HG02885 (cell line): ENCODE data around the gene ADGRV1.
A peak's percentile ranks its signal among the peaks of the same experiment; 100 is the strongest.

ENCODE experiments used
- ATAC-seq: cut with Tn5 transposase; IDR thresholded peaks from one replicate; pipeline ENCODE4 v1.9.1; 2021; ENCODE audit warnings: mild to moderate bottlenecking; ENCODE audit not compliant: unreplicated experiment, poor library complexity

Gene ADGRV1

DNA sequence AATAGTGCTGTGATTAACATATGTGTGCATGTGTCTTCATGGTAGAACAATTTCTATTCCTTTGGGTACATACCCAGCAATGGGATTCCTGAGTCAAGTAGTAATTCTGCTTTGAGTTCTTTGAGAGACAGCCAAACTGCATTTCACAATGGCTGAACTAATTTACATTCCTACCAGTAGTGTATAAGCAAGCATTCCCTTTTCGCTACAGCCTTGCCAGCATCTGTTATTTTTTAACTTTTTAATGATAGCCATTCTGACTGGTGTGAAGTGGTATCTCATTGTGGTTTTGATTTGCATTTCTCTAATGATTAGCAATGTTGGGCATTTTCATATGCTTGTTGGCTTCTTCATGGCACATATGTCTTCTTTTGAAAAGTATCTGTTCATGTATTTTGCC lies 516.0 kb downstream of the ADGRV1 start:
- ATAC-seq, result no peak

- ATAC-seq, result no peak
Observed at GRCh38 chr5:91076138-91076537, 517.5 kb downstream of the ADGRV1 start.

DNA sequence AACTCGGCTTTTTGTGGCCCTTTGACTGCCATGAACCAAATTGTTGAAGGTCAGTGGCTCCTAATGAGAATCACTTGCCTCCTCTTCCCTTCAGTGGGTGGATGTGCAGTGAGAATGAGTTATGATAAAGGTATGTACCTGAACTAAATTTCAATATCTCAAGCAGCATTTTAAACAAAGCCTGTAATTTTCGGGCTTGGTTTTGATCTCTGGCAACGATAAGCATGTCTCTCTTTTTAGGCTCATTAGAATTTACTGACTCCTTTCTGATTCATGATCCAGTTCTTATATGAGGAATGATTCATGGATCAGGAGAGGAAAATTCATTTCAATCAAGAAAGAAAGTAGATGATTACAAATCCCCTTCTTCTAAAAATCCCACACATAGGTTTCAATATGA lies 519.0 kb downstream of the ADGRV1 start:
- ATAC-seq, result no peak

DNA sequence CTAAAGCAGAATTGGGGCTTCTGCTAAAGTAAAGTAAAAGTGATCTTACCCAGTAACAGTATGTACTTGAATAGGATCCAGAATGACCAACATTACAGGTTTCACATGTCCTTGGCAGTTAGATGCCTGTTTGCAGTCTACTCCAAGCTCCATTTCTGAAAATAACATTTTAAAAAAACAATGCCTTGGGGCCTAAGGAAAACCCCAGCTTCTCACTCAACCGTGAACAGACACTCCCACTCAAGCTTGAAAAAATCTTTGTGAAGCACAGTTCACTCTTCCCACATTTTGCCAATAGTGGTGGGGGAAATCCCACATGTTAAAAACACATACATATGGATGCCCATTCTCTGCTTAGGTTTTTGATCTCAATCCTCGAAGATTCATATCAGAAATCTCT lies 520.4 kb downstream of the ADGRV1 start:
- ATAC-seq, result peak; percentile 52

DNA sequence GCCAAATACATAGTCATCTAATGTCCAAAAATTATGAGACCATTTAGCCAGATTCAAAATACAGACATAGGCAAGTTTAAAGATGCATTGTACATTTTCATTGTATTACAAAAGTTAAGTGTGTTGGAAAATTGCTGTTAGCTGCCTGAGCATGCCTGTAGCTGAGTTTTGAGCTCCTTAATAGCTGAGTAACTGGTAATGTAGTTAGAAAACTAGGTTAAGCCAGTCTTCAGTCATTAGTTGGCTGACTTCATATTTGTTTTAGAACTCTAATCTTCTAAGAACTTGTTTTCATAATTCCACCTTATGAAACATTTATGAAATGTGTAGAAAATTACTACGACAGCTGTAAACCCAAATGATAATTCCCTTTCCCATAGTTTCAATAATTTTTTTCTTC lies 531.2 kb downstream of the ADGRV1 start:
- ATAC-seq, result no peak

- no peak for ATAC-seq
Observed at GRCh38 chr5:91090995-91091394, 532.4 kb downstream of the ADGRV1 start.

- no peak for ATAC-seq
Observed at GRCh38 chr5:91091471-91092234, 533.1 kb downstream of the ADGRV1 start.

DNA sequence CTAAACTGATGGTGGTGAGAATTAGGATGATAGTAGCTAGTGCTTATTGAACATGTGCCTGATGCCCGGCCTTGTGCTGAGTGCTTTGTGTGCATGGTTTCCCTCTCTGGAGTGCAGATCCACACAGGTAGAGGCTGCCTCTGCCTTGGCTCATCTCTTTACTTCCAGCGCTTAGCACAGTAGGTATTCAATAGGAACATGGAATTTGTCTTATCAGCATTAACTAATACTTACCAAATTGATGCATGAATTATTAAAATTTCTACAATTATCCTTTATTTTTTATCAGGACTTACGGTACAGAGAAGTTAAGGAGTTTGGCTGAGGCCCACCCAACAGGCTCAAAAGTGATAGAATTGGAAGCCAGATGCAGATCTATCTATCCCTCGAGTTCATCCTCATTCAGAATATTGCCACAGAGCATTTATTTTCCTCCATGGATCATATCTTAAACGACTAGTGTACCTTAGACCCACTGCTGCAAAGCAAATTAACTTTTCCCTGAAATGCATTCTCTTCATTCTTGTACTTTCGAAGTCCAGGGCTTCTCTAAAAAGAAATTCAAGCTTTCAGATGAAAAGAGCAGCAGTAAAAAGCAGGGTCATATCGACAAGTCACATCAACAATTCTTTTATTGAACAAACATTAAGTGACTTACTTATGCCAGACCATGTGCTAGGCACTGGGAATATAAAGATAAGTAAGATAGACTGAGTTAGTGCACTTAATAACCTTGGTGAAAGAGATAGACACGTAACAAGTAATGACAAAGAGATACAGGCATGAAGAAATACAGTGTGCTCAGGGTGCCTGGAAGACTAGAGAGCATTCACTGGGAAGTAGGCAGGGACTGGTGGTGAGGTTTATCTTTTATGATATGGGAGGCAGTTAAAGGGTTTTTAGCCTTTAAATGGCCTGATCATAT lies 534.5 kb downstream of the ADGRV1 start:
- no peak for ATAC-seq

GRCh38 chr5:91095313-91095712 lies 536.7 kb downstream of the ADGRV1 start:
- ATAC-seq, result no peak

DNA sequence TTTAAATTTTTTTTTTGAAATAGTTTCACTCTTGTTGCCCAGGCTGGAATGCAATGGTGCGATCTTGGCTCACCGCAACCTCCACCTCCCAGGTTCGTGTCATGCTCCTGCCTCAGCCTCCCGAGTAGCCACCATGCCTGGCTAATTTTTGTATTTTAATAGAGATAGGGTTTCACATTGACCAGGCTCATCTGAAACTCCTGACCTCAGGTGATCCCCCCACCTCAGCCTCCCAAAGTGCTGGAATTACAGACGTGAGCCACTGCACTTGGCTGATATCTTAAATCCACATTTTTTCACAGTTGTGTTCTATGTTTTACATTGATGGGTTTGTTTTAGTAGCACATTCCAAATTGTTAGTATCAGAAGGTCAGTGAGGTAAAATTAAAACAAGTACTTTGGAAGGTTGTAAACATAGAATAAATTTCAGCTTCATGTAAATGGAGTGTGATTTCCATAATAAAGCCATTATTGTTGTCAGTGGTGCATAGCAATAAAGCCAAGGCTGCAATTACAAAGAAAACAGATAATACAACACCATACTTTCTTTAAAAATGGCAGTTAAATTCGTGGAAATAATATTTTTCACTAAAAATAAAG lies 537.3 kb downstream of the ADGRV1 start:
- ATAC-seq, result no peak

DNA sequence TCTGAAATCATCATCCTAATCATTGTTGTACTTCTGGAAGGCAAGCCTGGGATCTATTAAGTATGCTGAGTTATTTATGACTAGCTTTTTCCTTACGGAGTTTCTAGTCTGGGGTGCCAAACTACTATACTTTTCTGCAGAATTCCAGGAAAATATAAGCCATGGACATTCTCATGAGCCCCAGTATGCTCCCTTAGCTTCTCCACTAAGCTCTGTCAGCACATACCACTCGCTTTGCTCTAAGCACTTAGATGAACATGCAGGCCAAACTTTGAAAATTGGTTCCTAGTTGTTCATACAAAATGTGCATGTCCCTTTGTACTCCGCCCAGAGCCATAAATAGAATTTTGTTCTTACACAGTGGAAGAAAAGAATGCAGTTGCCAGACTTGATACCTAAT lies 539.9 kb downstream of the ADGRV1 start:
- no peak for ATAC-seq

DNA sequence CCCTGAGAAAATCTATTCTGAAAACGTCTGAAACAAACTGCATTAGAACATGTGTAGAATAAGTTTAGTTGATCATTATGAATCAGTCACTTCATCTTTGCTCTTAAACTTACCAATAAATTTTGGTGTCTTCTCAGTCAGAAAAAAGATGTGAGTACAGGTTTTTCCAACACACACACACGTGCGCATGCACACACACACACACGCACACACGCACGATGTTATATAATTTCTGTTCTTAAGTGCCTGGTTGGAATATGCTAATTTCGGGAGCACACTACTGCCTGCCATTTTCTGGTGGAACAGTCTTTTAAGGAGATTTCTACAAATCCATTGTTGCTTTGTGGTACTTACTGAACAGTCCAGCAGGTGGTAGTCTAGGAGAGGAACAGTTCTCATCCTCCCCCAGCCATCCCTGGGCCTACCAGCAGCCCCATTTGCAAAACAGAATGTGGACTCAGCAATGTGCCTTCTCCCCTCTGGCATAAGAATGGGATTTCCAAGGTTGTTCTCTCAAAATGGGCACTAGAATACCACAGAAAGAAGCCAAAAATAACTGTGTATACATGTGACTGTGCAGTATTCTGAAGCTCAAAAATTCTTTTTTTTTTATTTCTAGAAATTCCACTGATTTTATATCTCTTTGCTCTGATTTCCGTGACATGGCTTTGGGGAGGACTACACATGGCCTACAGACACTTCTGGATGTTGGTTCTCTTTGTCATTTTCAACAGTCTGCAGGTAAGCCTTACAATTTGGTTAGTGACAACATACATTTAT lies 543.2 kb downstream of the ADGRV1 start:
- peak; percentile 99 for ATAC-seq

DNA sequence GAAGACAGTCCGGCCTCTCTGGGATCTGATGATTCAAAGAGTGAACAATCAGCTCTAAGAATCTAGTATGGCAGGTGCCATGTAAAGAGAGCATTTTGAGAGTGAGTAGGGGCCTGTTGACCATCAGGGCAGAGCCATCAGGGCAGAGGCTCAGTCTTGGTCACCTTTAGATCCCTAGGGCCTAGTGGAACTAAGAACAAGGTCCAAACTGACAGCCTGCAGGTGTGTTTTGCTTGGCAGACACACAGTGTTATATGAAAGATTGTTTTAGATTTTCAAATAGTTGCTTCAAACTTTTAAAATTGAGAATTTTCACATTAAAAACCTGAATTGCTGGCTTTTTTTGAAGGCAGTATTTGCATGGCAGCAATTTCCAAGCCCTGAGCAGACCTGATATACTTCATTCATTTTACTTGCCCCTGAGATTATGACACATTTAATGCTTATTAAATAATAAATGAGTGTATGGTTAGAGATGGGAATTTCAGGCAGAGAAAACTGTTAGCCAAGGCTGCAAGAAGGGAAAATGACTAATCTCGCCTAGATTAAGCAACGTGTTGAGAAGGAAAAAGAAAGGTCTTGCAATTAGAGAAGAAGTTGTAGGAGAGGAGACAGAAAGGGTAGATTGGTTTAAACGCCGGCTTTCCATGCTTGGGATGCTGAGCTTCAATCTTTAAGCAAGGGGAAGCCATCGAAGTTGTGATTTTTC lies 544.9 kb downstream of the ADGRV1 start:
- no peak for ATAC-seq

DNA sequence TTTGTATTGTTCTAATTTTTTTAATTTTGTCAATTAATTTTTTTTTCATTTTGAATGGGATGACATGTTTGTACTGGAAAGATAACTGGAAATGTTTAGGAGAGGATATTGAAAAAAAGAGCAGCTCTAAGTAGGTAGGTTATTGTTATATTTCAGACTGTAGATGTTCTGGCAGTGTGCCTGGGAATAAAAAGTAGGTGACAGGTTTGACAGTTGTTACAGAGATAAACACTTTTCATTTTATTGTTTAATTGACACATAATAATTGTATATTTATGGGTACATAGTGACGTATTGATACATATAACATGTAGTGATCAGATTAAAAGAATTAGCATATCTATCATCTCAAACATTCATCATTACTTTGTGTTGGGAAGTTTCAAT lies 545.5 kb downstream of the ADGRV1 start:
- ATAC-seq, result no peak

- ATAC-seq, result no peak
Observed at GRCh38 chr5:91106842-91107511, 548.4 kb downstream of the ADGRV1 start.

- ATAC-seq, result no peak
Observed at GRCh38 chr5:91109634-91110033, 551.0 kb downstream of the ADGRV1 start.

DNA sequence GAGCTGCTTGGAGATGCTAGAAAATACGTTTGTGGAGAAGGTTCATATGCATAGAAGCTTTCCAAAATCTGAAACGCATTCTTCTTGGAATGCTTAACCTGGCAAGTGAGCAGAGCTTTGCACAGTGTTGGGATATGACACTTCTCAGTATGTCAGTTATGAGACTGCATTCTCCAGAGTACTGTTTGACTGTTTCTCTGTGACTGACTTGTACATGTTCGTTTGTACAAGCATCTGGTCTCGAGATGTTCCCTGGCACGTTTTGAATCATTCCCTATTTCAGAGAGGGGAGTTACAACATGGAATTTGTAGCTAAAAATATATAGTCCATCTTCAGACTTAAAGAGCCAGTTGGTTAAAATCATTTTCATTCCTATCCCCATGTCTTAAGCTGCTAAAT lies 552.1 kb downstream of the ADGRV1 start:
- no peak for ATAC-seq

GRCh38 chr5:91111473-91112238 lies 553.1 kb downstream of the ADGRV1 start:
- no peak for ATAC-seq

- no peak for ATAC-seq
Observed at GRCh38 chr5:91114658-91115057, 556.1 kb downstream of the ADGRV1 start.
